ENCODE measurements around the gene ZNF777. TPM values are rescaled to one million over a fixed set of nuclear protein-coding genes. Genes with fewer than 3 reads are reported as not detected.

ZNF777 gene
- total and polyA plus RNA-seq, 2 experiments from 2014 or later, result 2.8 to 7.9 TPM

DNA sequence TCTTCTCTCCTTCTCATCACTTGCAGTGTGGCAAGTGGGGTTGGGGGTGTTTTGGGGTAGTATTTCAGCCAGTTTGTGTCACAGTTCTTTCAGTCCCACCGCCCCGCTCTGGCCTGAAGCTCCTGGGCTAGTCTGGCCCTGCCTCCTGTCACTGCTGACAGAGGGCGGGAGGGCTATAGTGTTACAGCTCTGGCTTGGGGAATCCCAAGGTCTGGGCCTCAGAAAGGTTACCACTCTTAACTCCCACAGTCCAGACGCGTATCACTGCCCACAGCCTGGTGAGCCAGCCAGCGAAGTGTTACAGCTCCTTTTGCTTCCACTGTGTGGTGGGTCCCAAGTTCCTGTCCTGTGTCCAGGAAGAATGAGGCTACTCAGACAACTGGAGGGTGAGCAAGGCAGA lies 56.0 kb downstream of the ZNF777 start:
- Mint-ChIP-seq H3K36me3 (ENCODE audit: low read depth) (no peaks in the 10 kb centered on the region), H3K9me3 (peaks cover 3% of the 10 kb centered on the region; the same call in 1 of the 3 replicates), H3K27me3 (ENCODE audit: insufficient read depth, low read depth, poor library complexity) (peaks cover 2% of the 10 kb centered on the region), H3K4me3 (no peak overlapping the region), H3K4me1 (peaks cover 17% of the 10 kb centered on the region), H3K27ac (no peak overlapping the region)
- H4K20me1 ChIP-seq (replicated peaks; ENCODE audit: insufficient read depth), result no peaks in the 10 kb centered on the region
- H3K27me3 ChIP-seq (ENCODE audit: insufficient read depth), result no peaks in the 10 kb centered on the region
- no peak overlapping the region for H3K4me3 ChIP-seq
- DNase-seq (ENCODE audit: low spot score) (no peak), ATAC-seq (no peak)
- no peak overlapping the region for H3K4me2 ChIP-seq
- no peak overlapping the region for H2AFZ ChIP-seq
- H3K36me3 ChIP-seq (ENCODE audit: insufficient read depth), result no peaks in the 10 kb centered on the region
- no peaks in the 10 kb centered on the region for H3F3A ChIP-seq (replicated peaks; ENCODE audit: low read depth)
- TF ChIP-seq, protein P1, sequence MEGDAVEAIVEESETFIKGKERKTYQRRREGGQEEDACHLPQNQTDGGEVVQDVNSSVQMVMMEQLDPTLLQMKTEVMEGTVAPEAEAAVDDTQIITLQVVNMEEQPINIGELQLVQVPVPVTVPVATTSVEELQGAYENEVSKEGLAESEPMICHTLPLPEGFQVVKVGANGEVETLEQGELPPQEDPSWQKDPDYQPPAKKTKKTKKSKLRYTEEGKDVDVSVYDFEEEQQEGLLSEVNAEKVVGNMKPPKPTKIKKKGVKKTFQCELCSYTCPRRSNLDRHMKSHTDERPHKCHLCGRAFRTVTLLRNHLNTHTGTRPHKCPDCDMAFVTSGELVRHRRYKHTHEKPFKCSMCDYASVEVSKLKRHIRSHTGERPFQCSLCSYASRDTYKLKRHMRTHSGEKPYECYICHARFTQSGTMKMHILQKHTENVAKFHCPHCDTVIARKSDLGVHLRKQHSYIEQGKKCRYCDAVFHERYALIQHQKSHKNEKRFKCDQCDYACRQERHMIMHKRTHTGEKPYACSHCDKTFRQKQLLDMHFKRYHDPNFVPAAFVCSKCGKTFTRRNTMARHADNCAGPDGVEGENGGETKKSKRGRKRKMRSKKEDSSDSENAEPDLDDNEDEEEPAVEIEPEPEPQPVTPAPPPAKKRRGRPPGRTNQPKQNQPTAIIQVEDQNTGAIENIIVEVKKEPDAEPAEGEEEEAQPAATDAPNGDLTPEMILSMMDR (conservative IDR thresholded peaks at IDR 0.05; ENCODE audit: low read depth in 2 of 2), result no peak
- TF ChIP-seq, protein P2, sequence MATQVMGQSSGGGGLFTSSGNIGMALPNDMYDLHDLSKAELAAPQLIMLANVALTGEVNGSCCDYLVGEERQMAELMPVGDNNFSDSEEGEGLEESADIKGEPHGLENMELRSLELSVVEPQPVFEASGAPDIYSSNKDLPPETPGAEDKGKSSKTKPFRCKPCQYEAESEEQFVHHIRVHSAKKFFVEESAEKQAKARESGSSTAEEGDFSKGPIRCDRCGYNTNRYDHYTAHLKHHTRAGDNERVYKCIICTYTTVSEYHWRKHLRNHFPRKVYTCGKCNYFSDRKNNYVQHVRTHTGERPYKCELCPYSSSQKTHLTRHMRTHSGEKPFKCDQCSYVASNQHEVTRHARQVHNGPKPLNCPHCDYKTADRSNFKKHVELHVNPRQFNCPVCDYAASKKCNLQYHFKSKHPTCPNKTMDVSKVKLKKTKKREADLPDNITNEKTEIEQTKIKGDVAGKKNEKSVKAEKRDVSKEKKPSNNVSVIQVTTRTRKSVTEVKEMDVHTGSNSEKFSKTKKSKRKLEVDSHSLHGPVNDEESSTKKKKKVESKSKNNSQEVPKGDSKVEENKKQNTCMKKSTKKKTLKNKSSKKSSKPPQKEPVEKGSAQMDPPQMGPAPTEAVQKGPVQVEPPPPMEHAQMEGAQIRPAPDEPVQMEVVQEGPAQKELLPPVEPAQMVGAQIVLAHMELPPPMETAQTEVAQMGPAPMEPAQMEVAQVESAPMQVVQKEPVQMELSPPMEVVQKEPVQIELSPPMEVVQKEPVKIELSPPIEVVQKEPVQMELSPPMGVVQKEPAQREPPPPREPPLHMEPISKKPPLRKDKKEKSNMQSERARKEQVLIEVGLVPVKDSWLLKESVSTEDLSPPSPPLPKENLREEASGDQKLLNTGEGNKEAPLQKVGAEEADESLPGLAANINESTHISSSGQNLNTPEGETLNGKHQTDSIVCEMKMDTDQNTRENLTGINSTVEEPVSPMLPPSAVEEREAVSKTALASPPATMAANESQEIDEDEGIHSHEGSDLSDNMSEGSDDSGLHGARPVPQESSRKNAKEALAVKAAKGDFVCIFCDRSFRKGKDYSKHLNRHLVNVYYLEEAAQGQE (IDR thresholded peaks at IDR 0.05; ENCODE audit: unreplicated experiment), result no peak
- TF ChIP-seq EZH2phosphoT487 (IDR thresholded peaks at IDR 0.05; ENCODE audit: unreplicated experiment) (no peak), JUNB (IDR thresholded peaks at IDR 0.05; ENCODE audit: unreplicated experiment) (no peak), ZNF331 (CRISPR knock-in tag; IDR thresholded peaks at IDR 0.05; ENCODE audit: low read depth) (no peak)
- no peaks in the 10 kb centered on the region for H3K9me2 ChIP-seq (ENCODE audit: insufficient read depth)
- H3K27ac ChIP-seq (ENCODE audit: low read depth), result no peak overlapping the region
- H3K4me1 ChIP-seq (ENCODE audit: insufficient read depth), result peaks cover 8% of the 10 kb centered on the region
- H3K79me2 ChIP-seq (replicated peaks; ENCODE audit: insufficient read depth), result no peaks in the 10 kb centered on the region

DNA sequence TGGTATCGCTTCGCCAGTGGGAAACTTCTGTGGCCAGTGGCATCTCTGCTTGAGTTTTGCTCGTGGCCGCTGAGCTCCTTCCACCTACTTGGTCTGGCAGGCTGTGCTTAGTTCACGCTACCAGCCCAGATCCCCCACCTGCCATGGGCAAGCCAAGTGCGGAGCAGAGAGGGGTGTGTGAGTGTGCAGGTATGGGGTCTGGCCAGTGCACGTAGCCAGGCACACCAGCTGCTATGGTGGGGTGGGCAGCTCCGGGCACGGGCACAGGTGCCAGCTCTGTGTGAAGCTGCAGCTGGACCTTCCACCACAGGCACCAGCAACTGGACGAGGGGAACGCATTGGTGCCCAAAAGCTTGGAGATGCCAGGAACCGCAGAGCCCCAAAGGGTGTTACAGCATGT lies 56.5 kb downstream of the ZNF777 start:
- no peak overlapping the region for H3K27ac ChIP-seq (ENCODE audit: low read depth)
- ATAC-seq (no peak), DNase-seq (ENCODE audit: low spot score) (no peak)
- H3K27me3 Mint-ChIP-seq (ENCODE audit: insufficient read depth, low read depth, poor library complexity), result peaks cover 2% of the 10 kb centered on the region
- H3K36me3 ChIP-seq (ENCODE audit: insufficient read depth), result no peaks in the 10 kb centered on the region
- no peaks in the 10 kb centered on the region for H3K27me3 ChIP-seq (ENCODE audit: insufficient read depth)
- no peak overlapping the region for H3K4me3 ChIP-seq
- no peak overlapping the region for H3K27ac Mint-ChIP-seq
- no peak overlapping the region for H3K4me2 ChIP-seq
- H3K79me2 ChIP-seq (replicated peaks; ENCODE audit: insufficient read depth), result no peaks in the 10 kb centered on the region
- H3K36me3 Mint-ChIP-seq (ENCODE audit: low read depth), result no peaks in the 10 kb centered on the region
- H3K4me1 Mint-ChIP-seq, result peaks cover 17% of the 10 kb centered on the region
- no peak overlapping the region for H2AFZ ChIP-seq
- no peaks in the 10 kb centered on the region for H3F3A ChIP-seq (replicated peaks; ENCODE audit: low read depth)
- no peaks in the 10 kb centered on the region for H4K20me1 ChIP-seq (replicated peaks; ENCODE audit: insufficient read depth)
- peaks cover 8% of the 10 kb centered on the region for H3K4me1 ChIP-seq (ENCODE audit: insufficient read depth)
- H3K4me3 Mint-ChIP-seq, result no peak overlapping the region
- H3K9me2 ChIP-seq (ENCODE audit: insufficient read depth), result no peaks in the 10 kb centered on the region
- H3K9me3 Mint-ChIP-seq, result peaks cover 3% of the 10 kb centered on the region; the same call in 1 of the 3 replicates
- TF ChIP-seq NANOG (IDR thresholded peaks at IDR 0.05; ENCODE audit: borderline replicate concordance) (no peak), EZH2 (IDR thresholded peaks at IDR 0.05; ENCODE audit: low read depth, unreplicated experiment) (no peak), EZH2phosphoT487 (IDR thresholded peaks at IDR 0.05; ENCODE audit: unreplicated experiment) (no peak), ZNF114 (CRISPR knock-in tag; IDR thresholded peaks at IDR 0.05) (no peak), CREB1 (CRISPR knock-in tag; IDR thresholded peaks at IDR 0.05; ENCODE audit: low read depth) (no peak), STAT1 (IDR thresholded peaks at IDR 0.05; ENCODE audit: unreplicated experiment) (no peak), ZNF331 (CRISPR knock-in tag; IDR thresholded peaks at IDR 0.05; ENCODE audit: low read depth) (no peak), POLR2AphosphoS5 (IDR thresholded peaks at IDR 0.05; ENCODE audit: low read depth) (no peak), JUNB (IDR thresholded peaks at IDR 0.05; ENCODE audit: unreplicated experiment) (no peak)
- TF ChIP-seq, protein P1 (conservative IDR thresholded peaks at IDR 0.05; ENCODE audit: low read depth in 2 of 2), result no peak
- TF ChIP-seq, protein P3, sequence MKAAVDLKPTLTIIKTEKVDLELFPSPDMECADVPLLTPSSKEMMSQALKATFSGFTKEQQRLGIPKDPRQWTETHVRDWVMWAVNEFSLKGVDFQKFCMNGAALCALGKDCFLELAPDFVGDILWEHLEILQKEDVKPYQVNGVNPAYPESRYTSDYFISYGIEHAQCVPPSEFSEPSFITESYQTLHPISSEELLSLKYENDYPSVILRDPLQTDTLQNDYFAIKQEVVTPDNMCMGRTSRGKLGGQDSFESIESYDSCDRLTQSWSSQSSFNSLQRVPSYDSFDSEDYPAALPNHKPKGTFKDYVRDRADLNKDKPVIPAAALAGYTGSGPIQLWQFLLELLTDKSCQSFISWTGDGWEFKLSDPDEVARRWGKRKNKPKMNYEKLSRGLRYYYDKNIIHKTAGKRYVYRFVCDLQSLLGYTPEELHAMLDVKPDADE (IDR thresholded peaks at IDR 0.05), result no peak
- TF ChIP-seq, protein P2 (IDR thresholded peaks at IDR 0.05; ENCODE audit: unreplicated experiment), result no peak

Measured in GM23338 (cell line).